A673 (cell line): ENCODE results near the gene NRP2. TPM values are rescaled to one million over a fixed set of nuclear protein-coding genes. Genes with fewer than 3 reads are reported as not detected.
A peak's percentile ranks its signal among the peaks of the same experiment; 100 is the strongest.

Experiments used
- BruUV-seq: library from RNA; stranded (reverse); fragments of 400-500 nt; replicated peaks from 2 replicates; lab custom pipeline; 2021; lab: Mats Ljungman, UMichigan
- CTCF ChIA-PET: fragments of 300-600 bp; sonication (Branson Sonifier 250); formaldehyde crosslinking; loops from one replicate; lab custom pipeline; 2022; ENCODE audit warnings: antibody characterized with exemption; lab: Charles Lee
- POLR2A ChIA-PET: fragments of 300-600 bp; sonication (Branson Sonifier 250); formaldehyde crosslinking; loops from one replicate; lab custom pipeline; 2022; ENCODE audit warnings: antibody characterized with exemption; ENCODE audit not compliant: low non-redundant PET; lab: Charles Lee
- DNase-seq: peaks from one replicate; pipeline ENCODE4 v3.0.0-alpha.2; 2015; ENCODE audit warnings: low spot score
- H3K27ac ChIP-seq: fragments of 200-600 bp; sonication (generic); 2 replicates; pipeline ENCODE4 v1.5.1; 2016; ENCODE audit warnings: mixed run types, low read depth, mild to moderate bottlenecking, mixed read lengths, antibody characterized with exemption, low read length; ENCODE audit not compliant: poor library complexity, severe bottlenecking
- H3K27me3 ChIP-seq: fragments of 200-600 bp; sonication (generic); replicated peaks from 2 replicates; pipeline ENCODE4 v1.6.1; 2017; ENCODE audit warnings: mixed run types, low read depth, mild to moderate bottlenecking, mixed read lengths, antibody characterized with exemption, low read length; ENCODE audit not compliant: insufficient read depth, poor library complexity
- H3K36me3 ChIP-seq: fragments of 200-600 bp; sonication (generic); 2 replicates; pipeline ENCODE4 v1.6.1; 2016; ENCODE audit warnings: mixed run types, mild to moderate bottlenecking, mixed read lengths, antibody characterized with exemption, low read length; ENCODE audit not compliant: insufficient read depth, poor library complexity, severe bottlenecking
- H3K4me1 ChIP-seq: fragments of 200-600 bp; sonication (generic); 2 replicates; pipeline ENCODE4 v1.6.1; 2017; ENCODE audit warnings: mixed run types, mild to moderate bottlenecking, mixed read lengths, antibody characterized with exemption, low read length; ENCODE audit not compliant: insufficient read depth, poor library complexity, severe bottlenecking
- H3K4me3 ChIP-seq: fragments of 200-600 bp; sonication (generic); 2 replicates; pipeline ENCODE4 v1.5.1; 2016; ENCODE audit warnings: low read depth, mixed run types, mild to moderate bottlenecking, mixed read lengths, low read length; ENCODE audit not compliant: poor library complexity, severe bottlenecking
- H3K9me3 ChIP-seq: fragments of 200-600 bp; sonication (generic); 2 replicates; pipeline ENCODE4 v1.6.1; 2016; ENCODE audit warnings: mixed run types, low read depth, mild to moderate bottlenecking, mixed read lengths, antibody characterized with exemption, low read length; ENCODE audit not compliant: poor library complexity, severe bottlenecking
- EZH2 ChIP-seq: fragments of 200-600 bp; sonication (generic); IDR thresholded peaks from 2 replicates; pipeline ENCODE4 v1.6.1; 2017; ENCODE audit warnings: borderline replicate concordance, low read depth, mild to moderate bottlenecking, mixed read lengths, antibody characterized with exemption, low read length; ENCODE audit not compliant: poor library complexity, severe bottlenecking
- intact Hi-C: fragments of 100-400 bp; cut with micrococcal nuclease; formaldehyde crosslinking; loops from one replicate; pipeline ENCODE4 v1.10.0; 2022; ENCODE audit not compliant: unreplicated experiment
- total RNA-seq: library from RNA; stranded (reverse); gene quantifications from 2 replicates; pipeline ENCODE4 v1.2.3, GENCODE V29; 2021
- TF ChIP-seq, protein P1 (sequence below): fragments of 300-800, 200-600 bp; sonication (generic); conservative IDR thresholded peaks from 2 replicates; pipeline ENCODE4 v1.5.1; 2017; ENCODE audit warnings: low read depth, mild to moderate bottlenecking, antibody characterized with exemption, low read length, moderate library complexity, mixed read lengths

Gene NRP2
- total RNA-seq, 1 experiment from 2014 or later, result 4.0 TPM

DNA sequence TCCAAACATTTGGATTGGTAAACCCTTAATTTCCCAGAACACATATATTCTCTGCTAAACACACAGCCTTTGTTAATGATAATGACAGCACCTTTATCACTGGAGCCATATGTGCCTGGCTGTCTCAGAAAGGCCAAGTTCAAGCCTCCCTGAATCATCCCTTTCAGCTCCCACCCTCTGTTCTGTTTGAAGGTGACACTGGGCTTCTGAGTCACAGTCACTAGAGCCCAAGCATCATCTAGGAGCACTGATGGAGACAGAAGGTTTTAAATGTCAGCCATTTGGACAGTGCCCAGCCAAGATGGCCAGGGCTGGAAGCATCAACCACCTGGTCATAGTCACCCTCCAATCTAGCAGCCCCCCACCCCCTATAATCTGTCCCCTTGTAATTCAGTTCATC lies 80.6 kb downstream of the NRP2 start:
- Histone ChIP-seq H3K4me1 (no peaks in the 10 kb centered on the region), H3K27ac (no peak overlapping the region), H3K4me3 (no peak overlapping the region), H3K27me3 (no peaks in the 10 kb centered on the region), H3K9me3 (no peaks in the 10 kb centered on the region), H3K36me3 (no peaks in the 10 kb centered on the region)
- CTCF ChIA-PET, result no interaction called here
- TF ChIP-seq EZH2, result no peak
- TF ChIP-seq, protein P1, sequence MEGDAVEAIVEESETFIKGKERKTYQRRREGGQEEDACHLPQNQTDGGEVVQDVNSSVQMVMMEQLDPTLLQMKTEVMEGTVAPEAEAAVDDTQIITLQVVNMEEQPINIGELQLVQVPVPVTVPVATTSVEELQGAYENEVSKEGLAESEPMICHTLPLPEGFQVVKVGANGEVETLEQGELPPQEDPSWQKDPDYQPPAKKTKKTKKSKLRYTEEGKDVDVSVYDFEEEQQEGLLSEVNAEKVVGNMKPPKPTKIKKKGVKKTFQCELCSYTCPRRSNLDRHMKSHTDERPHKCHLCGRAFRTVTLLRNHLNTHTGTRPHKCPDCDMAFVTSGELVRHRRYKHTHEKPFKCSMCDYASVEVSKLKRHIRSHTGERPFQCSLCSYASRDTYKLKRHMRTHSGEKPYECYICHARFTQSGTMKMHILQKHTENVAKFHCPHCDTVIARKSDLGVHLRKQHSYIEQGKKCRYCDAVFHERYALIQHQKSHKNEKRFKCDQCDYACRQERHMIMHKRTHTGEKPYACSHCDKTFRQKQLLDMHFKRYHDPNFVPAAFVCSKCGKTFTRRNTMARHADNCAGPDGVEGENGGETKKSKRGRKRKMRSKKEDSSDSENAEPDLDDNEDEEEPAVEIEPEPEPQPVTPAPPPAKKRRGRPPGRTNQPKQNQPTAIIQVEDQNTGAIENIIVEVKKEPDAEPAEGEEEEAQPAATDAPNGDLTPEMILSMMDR, result no peak
- intact Hi-C loops, result no loop called here
- BruUV-seq, result no TSS peak
- DNase-seq, result no peak
- POLR2A ChIA-PET, result no interaction called here

DNA sequence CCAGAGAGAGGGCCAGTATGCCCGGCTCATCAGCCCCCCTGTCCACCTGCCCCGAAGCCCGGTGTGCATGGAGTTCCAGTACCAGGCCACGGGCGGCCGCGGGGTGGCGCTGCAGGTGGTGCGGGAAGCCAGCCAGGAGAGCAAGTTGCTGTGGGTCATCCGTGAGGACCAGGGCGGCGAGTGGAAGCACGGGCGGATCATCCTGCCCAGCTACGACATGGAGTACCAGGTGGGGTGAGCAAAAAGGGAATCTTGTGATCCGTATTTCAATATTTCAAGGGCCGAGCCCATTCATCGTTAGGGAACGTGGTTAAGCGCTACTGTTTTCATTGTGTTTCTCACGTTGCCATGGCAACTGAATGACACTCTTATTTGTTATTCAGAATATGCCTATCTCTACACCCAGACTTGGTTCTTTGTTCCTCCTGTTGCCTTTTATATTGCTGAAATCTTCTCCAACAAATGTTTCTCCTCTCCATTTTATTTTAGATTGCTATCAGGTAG lies 81.5 kb downstream of the NRP2 start:
- no TSS peak for BruUV-seq
- intact Hi-C loops, result no loop called here
- TF ChIP-seq, protein P1, result peak; percentile 73
- TF ChIP-seq EZH2, result no peak
- H3K27ac ChIP-seq, result no peak overlapping the region
- H3K4me3 ChIP-seq, result no peak overlapping the region
- H3K4me1 ChIP-seq, result no peaks in the 10 kb centered on the region
- ChIA-PET CTCF (no interaction called here), POLR2A (no interaction called here)
- H3K9me3 ChIP-seq, result no peaks in the 10 kb centered on the region
- no peaks in the 10 kb centered on the region for H3K36me3 ChIP-seq
- H3K27me3 ChIP-seq, result no peaks in the 10 kb centered on the region
- peak; percentile 34 for DNase-seq

DNA sequence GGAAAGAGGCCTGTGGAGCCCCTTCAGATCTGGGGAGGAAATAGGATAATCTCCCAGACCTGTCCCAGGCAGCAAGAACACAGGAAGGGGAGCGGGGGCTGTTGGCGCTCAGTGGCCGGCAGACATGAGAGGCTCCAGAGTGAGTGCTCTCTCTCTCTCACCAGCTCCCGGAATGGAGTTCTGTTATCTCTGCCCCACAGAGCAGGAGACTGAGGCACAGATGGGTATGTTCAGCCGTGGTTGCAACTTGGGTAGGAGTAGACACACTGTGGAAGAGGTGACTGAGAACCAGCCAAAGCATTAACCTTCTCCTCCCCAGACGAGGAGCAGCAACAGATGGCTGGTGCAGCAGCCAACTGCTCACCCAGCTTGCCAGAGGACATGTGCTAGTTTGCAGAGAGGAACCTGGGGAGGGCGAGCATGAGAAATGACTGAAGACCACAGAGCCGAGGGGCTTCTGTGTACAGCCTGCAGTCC lies 82.0 kb downstream of the NRP2 start:
- Histone ChIP-seq H3K4me1 (peaks cover 4% of the 10 kb centered on the region), H3K27me3 (no peaks in the 10 kb centered on the region), H3K27ac (no peak overlapping the region), H3K36me3 (no peaks in the 10 kb centered on the region), H3K9me3 (no peaks in the 10 kb centered on the region), H3K4me3 (no peak overlapping the region)
- no peak for DNase-seq
- intact Hi-C loops, result no loop called here
- ChIA-PET CTCF (no interaction called here), POLR2A (no interaction called here)
- no TSS peak for BruUV-seq
- TF ChIP-seq, protein P1, result no peak
- TF ChIP-seq EZH2, result no peak
